Endothelial cell of umbilical vein (primary cell): ENCODE data around the gene NDUFV1.

Experiments used
- MYC ChIP-seq: IDR thresholded peaks from one replicate; pipeline ENCODE4 v1.6.1; 2011; ENCODE audit warnings: mild to moderate bottlenecking, low read depth, low read length
- POLR2A ChIP-seq: IDR thresholded peaks from 2 replicates; pipeline ENCODE4 v1.6.1; 2012; ENCODE audit warnings: low read depth, mild to moderate bottlenecking, control low read depth, low read length

GRCh38 chr11:67631853-67632174, 25.1 kb downstream of the NDUFV1 start:
- TF ChIP-seq POLR2A: no peak
- TF ChIP-seq MYC: no peak
